Right cardiac atrium (tissue), 5 donors: Measurements from ENCODE around the gene HNRNPD. TPM values are rescaled to one million over a fixed set of nuclear protein-coding genes. Genes with fewer than 3 reads are reported as not detected.
"Not testable (repeated sequence)": the region's sequence is repeated elsewhere in the genome, so short reads cannot be mapped to it uniquely, and the experiment has no call there.

Experiments used
- ATAC-seq, 2 donors: fragments of 200-7000 bp; cut with Tn5 transposase; one replicate each; pipeline versions ENCODE4 v1.8.0 to v1.9.1; 2020; ENCODE audit warnings: moderate library complexity in 2 of 2, mild to moderate bottlenecking in 1 of 2
- DNase-seq, 3 donors: peaks; one replicate each; pipeline ENCODE4 v3.0.0-alpha.2; 2020
- H3K27ac ChIP-seq: one replicate; pipeline ENCODE4 v1.5.1; 2013; ENCODE audit warnings: mild to moderate bottlenecking, low read length, control low read depth, moderate library complexity
- H3K27me3 ChIP-seq: one replicate; pipeline ENCODE4 v1.6.1; 2013; ENCODE audit not compliant: control insufficient read depth, insufficient read depth
- H3K4me1 ChIP-seq: one replicate; pipeline ENCODE4 v1.6.1; 2013; ENCODE audit warnings: low read length; ENCODE audit not compliant: control insufficient read depth, insufficient read depth
- H3K4me3 ChIP-seq: one replicate; pipeline ENCODE4 v1.5.1; 2013; ENCODE audit warnings: low read length, control low read depth
- H3K9me3 ChIP-seq: one replicate; pipeline ENCODE4 v1.6.1; 2013; ENCODE audit warnings: low read length; ENCODE audit not compliant: control insufficient read depth
- WGBS: extraction: QIAGEN DNeasy Blood & Tissue Kit; methylation state at CpG from one replicate; pipeline ENCODE4 v1.1.7; 2013; 5-methylcytosine and 5-hydroxymethylcytosine counted together
- intact Hi-C, 4 donors: fragments of 100-400 bp; cut with DNase I; formaldehyde crosslinking; loops; one replicate each; pipeline versions ENCODE4 v1.11.0 to v1.14.0; 2022 to 2023
- polyA plus RNA-seq: library from polyadenylated mRNA; stranded (reverse); fragments of 200-250 nt; gene quantifications from one replicate; pipeline ENCODE4 v1.2.3, GENCODE V29; 2013
- total RNA-seq, 4 donors: library from RNA; stranded (reverse); fragmentation: NEBNext Ultra II Directional; extraction: Animal tissue kit (Norgen Biotek cat#: 25700); gene quantifications; one replicate each; pipeline ENCODE4 v1.2.1, GENCODE V29; 2021
- donor health status: healthy with polysubstance abuse.
- donor health status: DM: no; HTN: yes; CAD: no.
- donor health status: DM: no; HTN: no; CAD: no.
- donor health status: DM: no; HTN: yes; CAD: no; lungs with severe emphysema.
- donor health status: DM: yes; HTN: yes; CAD: no.

Gene HNRNPD
- total and polyA plus RNA-seq, 5 donors = 128 to 141 (median 140) TPM

DNA sequence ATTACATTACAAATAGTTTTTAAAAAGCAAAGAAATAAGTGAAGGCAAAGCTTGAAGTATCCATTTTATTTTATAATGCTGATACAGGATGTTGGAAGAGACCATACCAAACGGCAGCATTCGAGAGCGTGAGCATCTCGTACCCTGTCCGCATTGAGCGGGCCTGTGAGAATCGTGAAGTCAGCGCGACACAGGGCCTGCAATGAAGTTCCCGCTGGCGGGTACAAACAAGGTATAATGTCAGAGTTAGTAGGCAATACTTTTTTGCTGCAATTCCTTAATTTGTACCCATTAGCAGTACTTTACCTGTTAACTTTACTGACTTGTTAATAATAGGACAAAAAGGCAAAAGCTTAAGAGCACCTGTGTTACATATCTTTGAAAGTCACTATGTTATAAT lies 19.0 kb downstream of the HNRNPD start:
- Histone ChIP-seq H3K4me1 (peaks cover 1% of the 10 kb centered on the region), H3K4me3 (no peak overlapping the region), H3K9me3 (no peaks in the 10 kb centered on the region), H3K27ac (no peak overlapping the region), H3K27me3 (no peaks in the 10 kb centered on the region)
- ATAC-seq = no peak
- WGBS = 94% methylated on average over 11 of the region's 11 CpGs
- DNase-seq = no peak
- intact Hi-C loops = no loop called here

DNA sequence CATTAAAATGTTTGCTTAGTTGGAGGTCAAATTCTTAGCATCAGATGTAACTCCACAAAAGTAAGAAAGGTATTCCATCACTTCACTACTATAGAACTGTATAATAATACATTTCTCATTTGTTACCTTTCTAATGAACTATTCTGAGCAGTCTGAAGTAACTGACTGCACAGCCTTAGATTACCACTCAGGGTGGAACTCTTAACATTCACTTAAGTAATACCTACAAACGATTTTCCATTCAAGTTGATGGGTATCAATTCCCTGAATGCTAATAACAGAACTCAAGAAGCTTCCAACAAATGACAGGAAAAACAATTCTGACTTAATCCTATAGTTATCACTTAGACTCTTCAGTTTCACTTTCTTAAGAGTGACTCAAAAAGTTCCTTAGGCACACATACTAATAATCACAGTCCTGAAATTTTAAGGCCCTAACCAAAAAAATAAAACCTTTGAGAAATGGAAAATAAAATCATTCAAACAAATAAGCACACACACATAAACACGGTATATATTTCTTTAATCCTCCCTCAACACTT lies 20.9 kb downstream of the HNRNPD start:
- Histone ChIP-seq H3K27me3 (no peaks in the 10 kb centered on the region), H3K9me3 (no peaks in the 10 kb centered on the region), H3K4me1 (peaks cover 1% of the 10 kb centered on the region), H3K27ac (no peak overlapping the region), H3K4me3 (no peak overlapping the region)
- intact Hi-C loops = no loop called here
- no peak for DNase-seq
- 57% methylated on average over 2 of the region's 2 CpGs for WGBS
- no peak for ATAC-seq

DNA sequence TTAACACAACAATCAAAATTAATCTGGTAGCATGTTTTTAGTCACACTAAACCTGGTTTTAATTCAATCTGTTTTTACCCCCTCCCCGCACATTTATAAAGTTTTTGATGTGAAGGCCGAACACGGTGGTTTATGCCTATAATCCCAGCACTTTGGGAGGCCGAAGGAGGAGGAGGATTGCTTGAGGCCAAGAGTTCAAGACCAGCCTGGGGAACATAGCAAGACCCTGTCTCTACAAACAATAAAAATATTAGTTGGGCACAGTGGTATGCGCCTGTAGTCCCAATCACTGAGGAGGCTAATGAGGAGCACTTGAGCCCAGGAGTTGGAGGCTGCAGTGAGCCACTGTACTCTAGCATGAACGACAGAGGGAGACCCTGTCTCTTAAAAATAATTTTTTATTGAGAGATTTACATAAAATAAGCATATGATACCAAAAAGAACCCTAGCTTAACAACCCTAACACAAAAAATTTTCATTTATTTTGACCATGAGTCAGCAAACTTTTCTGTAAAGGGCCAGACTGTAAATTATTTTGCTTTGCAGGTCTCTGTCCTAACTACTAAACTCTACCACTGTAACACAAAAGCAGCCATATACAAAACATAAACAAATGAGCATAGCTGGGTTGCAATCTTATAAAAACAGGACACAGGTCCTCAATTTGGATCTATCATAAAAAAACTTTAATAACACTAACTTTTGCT lies 21.5 kb downstream of the HNRNPD start:
- Histone ChIP-seq H3K4me3 (no peak overlapping the region), H3K27me3 (no peaks in the 10 kb centered on the region), H3K9me3 (no peaks in the 10 kb centered on the region), H3K4me1 (peaks cover 1% of the 10 kb centered on the region), H3K27ac (no peak overlapping the region)
- WGBS = 93% methylated on average over 6 of the region's 6 CpGs
- ATAC-seq = no peak
- DNase-seq = no peak
- intact Hi-C loops = no loop called here

DNA sequence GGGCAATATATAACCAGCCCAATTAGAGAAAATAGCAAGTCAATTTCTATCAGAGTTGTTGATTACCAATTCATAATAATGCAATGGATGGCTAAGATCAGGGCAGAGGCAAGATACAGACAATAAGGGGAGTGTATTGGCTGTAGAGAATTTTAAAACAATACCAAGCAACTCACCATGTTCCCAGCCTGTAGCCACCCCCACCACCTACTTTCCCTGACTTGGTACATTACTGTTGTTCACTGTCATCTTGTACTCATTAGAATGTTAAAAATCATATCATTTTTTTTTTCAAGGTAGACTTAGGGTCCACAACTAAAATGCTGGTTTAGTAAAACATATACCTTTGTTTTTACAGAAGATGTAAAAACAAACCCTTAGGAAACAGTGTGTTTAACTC lies 27.7 kb downstream of the HNRNPD start:
- Histone ChIP-seq H3K9me3 (no peaks in the 10 kb centered on the region), H3K27me3 (no peaks in the 10 kb centered on the region), H3K27ac (no peak overlapping the region), H3K4me1 (no peaks in the 10 kb centered on the region), H3K4me3 (no peak overlapping the region)
- no peak for ATAC-seq
- DNase-seq = no peak
- intact Hi-C loops = no loop called here

DNA sequence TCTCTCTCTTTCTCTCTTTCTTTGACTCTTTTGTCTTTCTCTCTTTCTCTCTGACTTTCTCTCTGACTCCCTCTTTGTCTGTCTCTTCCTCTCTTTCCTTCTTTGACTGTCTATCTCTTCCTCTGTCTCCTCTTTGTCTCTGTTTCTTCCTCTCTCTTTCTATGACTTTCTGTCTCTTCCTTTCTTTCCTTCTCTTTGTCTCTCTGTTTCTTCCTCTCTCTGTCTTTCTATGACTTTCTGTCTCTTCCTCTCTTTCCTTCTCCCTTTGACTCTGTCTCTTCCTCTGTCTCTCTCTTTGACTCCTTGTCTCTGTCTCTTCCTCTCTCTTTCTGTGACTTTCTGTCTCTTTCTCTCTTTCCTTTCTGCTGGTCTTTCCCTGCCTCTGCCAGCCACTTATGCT lies 38.7 kb downstream of the HNRNPD start:
- ATAC-seq (no peak), DNase-seq (no peak)
- no peak overlapping the region for H3K27ac ChIP-seq
- no peaks in the 10 kb centered on the region for H3K27me3 ChIP-seq
- no peaks in the 10 kb centered on the region for H3K4me1 ChIP-seq
- H3K4me3 ChIP-seq = no peak overlapping the region
- intact Hi-C loops = no loop called here
- no peaks in the 10 kb centered on the region for H3K9me3 ChIP-seq

DNA sequence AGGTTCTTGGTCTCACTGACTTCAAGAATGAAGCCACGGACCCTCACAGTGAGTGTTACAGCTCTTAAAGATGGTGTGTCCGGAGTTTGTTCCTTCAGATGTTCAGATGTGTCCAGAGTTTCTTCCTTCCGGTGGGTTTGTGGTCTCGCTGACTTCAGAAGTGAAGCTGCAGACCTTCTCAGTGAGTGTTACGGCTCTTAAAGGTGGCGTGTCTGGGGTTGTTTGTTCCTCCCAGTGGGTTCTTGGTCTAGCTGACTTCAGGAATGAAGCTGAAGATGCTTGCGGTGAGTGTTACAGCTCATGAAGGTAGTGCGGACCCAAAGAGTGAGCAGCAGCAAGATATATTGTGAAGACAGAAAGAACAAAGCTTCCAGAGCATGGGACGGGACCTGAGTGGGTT lies 40.1 kb downstream of the HNRNPD start:
- H3K9me3 ChIP-seq, intact Hi-C loops, DNase-seq, H3K27ac ChIP-seq, ATAC-seq, H3K4me1 ChIP-seq, H3K27me3 ChIP-seq, H3K4me3 ChIP-seq: not testable (repeated sequence)
- 94% methylated on average over 9 of the region's 9 CpGs for WGBS

DNA sequence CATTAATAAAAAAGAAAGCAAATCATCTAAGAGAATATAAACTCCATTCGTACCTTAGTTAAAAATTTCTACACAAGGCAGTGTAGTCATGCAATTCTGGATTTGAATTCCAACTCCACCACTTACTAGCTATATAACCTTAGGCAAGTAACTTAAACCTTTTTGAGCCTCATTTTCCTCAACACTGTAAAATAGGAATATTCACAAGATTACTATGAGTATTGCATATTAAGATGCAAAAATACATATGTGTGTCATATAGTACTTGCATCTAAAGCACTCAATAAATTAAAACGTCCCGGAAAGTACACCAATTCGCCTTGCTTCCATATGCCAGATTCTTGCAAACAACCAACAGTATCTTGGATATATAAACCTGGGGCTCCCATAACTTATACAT lies 42.0 kb downstream of the HNRNPD start:
- H3K27ac ChIP-seq = no peak overlapping the region
- no peak for DNase-seq
- no peaks in the 10 kb centered on the region for H3K27me3 ChIP-seq
- no peak for ATAC-seq
- no peaks in the 10 kb centered on the region for H3K9me3 ChIP-seq
- intact Hi-C loops = no loop called here
- no peaks in the 10 kb centered on the region for H3K4me1 ChIP-seq
- H3K4me3 ChIP-seq = no peak overlapping the region
- 74% methylated on average over 4 of the region's 4 CpGs for WGBS

DNA sequence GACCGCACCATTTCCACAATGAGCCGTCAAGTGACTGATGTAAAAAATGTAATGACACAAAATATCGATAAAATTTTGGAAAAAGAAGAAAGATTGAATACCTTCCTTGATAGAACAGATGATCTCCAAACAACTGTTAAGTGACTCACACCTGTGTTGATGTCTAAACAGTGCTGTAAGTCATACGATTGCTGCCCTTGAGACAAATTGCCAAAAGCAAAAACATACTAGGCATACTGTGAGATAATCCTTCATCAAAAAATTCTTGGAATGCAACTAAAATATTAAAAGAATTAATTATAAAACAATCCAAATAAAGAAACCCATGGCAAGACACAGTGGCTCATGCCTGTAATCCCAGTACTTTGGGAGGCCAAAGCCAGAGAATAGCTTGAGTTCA lies 53.4 kb downstream of the HNRNPD start:
- H3K4me1 ChIP-seq = no peaks in the 10 kb centered on the region
- no peak overlapping the region for H3K4me3 ChIP-seq
- intact Hi-C loops = no loop called here
- ATAC-seq (no peak), DNase-seq (no peak)
- H3K27me3 ChIP-seq = no peaks in the 10 kb centered on the region
- 86% methylated on average over 4 of the region's 4 CpGs for WGBS
- no peaks in the 10 kb centered on the region for H3K9me3 ChIP-seq
- no peak overlapping the region for H3K27ac ChIP-seq

DNA sequence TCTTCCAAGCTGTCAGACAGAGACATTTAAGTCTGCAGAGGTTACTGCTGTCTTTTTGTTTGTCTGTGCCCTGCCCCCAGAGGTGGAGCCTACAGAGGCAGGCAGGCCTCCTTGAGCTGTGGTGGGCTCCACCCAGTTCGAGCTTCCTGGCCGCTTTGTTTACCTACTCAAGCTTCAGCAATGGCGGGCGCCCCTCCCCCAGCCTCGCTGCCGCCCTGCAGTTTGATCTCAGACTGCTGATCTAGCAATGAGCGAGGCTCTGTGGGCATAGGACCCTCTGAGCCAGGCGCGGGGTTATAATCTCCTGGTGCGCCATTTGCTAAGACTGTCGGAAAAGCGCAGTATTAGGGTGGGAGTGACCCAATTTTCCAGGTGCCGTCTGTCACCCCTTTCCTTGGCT lies 70.7 kb downstream of the HNRNPD start:
- H3K9me3 ChIP-seq, H3K27me3 ChIP-seq, intact Hi-C loops, DNase-seq, H3K4me3 ChIP-seq, ATAC-seq, H3K27ac ChIP-seq, H3K4me1 ChIP-seq: not testable (repeated sequence)
- 85% methylated on average over 13 of the region's 13 CpGs for WGBS

Other genes with a start within 250 kb of the HNRNPD start
- 100 to 1,000 TPM in 3 of 4 donors, 10 to 100 TPM in 1; 89.5 to 185 (median 138) TPM for gene HNRNPDL, start 56.5 kb upstream of the HNRNPD start, total RNA-seq
- gene HNRNPDL, start 56.5 kb upstream of the HNRNPD start, polyA plus RNA-seq = 181 TPM
- gene ENOPH1, start 56.6 kb upstream of the HNRNPD start, total RNA-seq = 10 to 100 TPM; 15.1 to 16.5 (median 15.7) TPM
- 20.1 TPM for gene ENOPH1, start 56.6 kb upstream of the HNRNPD start, polyA plus RNA-seq
- gene TMEM150C, start 188.0 kb upstream of the HNRNPD start, total RNA-seq = 10 to 100 TPM; 11.3 to 18.6 (median 15.7) TPM
- 13.6 TPM for gene TMEM150C, start 188.0 kb upstream of the HNRNPD start, polyA plus RNA-seq